Anterior cingulate cortex (tissue), 58 donors: Measurements from ENCODE around the gene SEZ6L2.
"Not testable (repeated sequence)": the region's sequence is repeated elsewhere in the genome, so short reads cannot be mapped to it uniquely, and the experiment has no call there.

Source experiments
- DNase-seq, 58 donors: peaks; one replicate each; lab custom pipeline; 2025; lab: John Stamatoyannopoulos, UW

The SEZ6L2 gene

DNA sequence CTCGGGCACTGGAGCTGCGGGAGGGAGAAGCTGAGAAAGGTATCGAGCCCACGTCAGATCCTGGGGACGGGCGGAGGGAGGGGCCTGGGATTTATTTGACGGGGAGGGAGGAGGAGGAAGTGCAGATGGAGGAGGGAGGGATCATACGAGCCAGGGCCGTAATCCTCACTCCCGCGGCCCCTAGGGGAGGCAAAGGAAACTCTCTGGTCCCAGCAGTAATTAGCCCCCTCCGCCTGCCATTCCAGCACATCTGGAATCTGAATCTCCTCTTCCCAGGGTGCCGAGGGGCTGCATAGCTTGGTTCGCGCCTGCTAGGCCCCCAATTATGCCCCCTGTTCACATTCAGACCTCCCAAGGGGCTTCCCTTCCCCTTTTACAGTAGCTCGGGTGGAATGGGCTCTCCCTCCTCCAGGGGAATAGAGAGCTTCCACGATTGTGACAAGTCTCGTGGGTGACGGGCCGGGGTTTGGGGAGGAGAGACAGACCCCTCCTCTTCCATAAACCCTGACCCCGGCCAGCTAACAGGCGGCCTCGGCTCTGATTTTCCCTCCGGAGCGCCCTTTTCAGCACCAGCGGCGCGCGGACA is at the start of gene SEZ6L2:
SEZ6L2 (minus strand) TSS at position 35 of the 586 bp plus-strand sequence. CDS start 531 bp downstream, outside the sequence.
- DNase-seq: peak in 55 of 58 donors; percentile 22 to 89 (median 71)

DNA sequence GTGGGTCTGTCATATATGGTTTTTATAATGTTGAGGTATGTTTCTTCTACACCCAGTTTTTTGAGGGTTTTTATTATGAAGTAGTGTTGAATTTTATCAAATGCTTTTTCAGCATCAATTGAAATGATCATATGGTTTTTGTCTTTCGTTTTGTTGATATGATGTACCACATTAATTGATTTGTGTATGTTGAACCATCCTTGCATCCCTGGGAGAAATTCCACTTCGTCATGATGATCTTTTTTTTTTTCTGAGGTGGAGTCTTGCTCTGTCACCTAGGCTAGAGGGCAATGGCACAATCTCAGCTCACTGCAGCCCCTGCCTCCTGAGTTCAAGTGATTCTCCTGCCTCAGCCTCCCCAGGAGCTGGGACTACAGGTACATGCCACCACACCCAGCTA is 48.5 kb upstream of the SEZ6L2 start:
- no peak for DNase-seq

DNA sequence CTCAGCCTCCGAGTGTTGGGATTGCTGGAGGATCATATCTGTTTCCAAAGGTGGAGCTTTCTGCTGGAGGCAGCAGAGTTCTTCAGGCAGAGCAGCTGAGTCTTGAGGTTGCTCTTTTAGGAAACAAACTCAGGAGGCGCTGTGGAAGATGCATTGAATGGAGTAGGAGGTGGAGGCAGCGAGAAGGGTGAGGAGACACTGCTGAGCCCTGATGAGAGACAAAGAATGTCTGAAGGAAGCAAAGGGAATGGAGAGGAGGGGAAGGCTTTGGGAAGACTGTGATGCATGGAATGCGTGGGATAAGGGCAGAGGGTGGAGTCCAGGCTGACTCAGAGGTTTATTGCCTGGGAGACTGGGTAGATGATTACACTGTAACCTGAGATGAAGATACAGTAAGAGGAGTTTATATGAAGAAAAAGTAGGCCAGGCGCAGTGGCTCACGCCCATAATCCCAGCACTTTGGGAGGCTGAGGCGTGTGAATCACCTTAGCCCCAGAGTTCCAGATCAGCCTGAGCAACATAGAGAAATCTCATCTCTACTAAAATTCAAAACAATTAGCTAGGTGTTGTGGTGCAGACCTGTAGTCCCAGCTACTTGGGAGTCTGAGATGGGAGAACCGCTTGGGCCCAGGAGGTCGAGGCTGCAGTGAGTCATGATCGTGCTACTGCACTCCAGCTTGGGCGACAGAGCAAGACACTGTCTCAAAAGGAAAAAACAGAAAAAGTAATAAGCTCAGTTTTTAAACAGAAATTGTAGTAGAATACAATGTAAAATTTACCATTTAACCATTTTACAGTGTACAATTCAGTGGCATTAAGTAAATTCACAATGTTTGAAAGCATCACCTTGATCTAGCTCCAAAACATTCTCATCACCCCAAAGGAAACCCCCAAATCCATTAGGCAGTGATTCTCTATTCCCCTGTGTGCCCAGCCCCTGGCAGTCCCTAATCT is 44.8 kb upstream of the SEZ6L2 start:
- DNase-seq: peak in 1 of 58 donors; percentile 49

DNA sequence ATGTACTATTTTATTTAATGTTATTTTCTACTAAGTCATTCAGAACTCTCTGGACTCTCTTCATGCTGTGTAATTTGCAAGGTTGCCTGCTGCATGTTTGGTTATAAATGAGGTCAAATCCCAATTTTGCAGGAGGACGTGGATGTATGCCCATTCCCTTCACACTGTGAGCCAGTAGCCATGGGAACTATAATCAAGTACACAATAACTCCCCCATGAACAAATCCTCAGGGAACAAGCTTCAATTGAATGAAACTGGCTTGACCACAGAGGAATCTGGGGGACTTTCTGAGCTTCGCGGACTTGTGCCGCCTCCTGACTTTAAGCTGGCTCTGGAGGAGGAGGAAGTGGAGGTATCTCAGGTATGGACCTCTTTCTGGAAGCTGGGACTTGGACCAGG is 41.3 kb upstream of the SEZ6L2 start:
- DNase-seq: peak in 9 of 58 donors; percentile 0 to 44 (median 6)

DNA sequence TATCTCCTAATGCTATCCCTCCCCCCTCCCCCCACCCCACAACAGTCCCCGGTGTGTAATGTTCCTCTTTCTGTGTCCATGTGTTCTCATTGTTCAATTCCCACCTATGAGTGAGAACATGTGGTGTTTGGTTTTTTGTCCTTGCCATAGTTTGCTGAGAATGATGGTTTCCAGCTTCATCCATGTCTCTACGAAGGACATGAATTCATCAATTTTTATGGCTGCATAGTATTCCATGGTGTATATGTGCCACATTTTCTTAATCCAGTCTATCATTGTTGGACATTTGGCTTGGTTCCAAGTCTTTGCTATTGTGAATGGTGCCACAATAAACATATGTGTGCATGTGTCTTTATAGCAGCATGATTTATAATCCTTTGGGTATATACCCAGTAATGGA is 32.4 kb upstream of the SEZ6L2 start:
- not testable (repeated sequence) for DNase-seq

DNA sequence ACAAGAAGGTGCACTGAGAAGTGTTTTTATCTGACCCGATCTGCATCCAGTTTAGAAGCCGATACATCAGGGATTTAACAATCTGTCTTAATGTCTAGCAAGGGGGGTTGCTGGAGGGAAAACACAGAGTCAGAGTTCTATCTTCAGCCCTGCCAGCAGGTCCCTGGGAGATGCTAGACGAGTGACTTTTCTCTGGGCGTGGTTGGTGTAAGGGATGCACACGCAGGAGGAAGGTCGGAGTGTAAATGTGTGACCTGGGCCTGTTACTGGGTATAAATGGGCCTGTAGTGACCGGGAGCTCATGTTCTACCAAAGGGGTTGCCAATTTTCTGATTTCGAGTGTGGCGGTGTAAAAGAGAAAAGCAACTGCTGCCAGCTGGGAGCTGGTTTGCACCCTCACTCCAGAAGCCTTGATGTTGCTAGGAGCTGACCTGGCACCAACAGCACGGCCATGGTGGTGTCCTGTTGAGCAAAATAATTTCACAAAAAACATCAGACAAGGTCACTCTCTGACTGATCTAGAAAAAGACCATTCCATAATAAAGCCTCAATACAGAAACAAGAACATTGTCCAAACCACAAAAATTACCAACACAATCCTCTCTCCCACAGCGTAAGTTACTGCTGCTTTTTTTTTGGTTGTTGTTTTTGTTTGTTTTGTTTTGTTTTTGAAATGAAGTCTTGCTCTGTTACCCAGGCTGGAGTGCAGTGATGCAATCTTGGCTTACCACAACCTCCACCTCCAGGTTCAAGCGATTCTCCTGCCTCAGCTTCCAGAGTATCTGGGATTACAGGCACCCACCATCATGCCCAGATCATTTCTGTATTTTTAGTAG is 27.9 kb upstream of the SEZ6L2 start:
- DNase-seq: peak in 33 of 58 donors; percentile 8 to 75 (median 38)

DNA sequence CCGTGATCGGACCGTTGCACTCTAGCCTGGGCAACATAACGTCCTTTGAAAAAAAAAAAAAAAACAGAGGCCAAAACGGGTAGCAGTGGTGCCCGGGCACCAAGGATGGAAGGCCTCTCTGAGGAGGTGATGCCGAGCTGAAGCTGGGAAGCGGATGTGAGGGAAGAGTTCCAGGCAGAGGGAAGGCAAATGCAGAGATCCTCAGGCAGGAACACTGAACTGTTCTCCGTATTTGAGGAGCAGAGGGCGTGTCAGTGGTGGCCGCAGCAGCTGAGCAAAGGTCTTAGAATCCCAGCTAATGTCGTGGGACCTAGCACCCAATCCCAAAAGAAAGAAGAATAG is 27.3 kb upstream of the SEZ6L2 start:
- DNase-seq: peak in 9 of 58 donors; percentile 32 to 66 (median 56)

DNA sequence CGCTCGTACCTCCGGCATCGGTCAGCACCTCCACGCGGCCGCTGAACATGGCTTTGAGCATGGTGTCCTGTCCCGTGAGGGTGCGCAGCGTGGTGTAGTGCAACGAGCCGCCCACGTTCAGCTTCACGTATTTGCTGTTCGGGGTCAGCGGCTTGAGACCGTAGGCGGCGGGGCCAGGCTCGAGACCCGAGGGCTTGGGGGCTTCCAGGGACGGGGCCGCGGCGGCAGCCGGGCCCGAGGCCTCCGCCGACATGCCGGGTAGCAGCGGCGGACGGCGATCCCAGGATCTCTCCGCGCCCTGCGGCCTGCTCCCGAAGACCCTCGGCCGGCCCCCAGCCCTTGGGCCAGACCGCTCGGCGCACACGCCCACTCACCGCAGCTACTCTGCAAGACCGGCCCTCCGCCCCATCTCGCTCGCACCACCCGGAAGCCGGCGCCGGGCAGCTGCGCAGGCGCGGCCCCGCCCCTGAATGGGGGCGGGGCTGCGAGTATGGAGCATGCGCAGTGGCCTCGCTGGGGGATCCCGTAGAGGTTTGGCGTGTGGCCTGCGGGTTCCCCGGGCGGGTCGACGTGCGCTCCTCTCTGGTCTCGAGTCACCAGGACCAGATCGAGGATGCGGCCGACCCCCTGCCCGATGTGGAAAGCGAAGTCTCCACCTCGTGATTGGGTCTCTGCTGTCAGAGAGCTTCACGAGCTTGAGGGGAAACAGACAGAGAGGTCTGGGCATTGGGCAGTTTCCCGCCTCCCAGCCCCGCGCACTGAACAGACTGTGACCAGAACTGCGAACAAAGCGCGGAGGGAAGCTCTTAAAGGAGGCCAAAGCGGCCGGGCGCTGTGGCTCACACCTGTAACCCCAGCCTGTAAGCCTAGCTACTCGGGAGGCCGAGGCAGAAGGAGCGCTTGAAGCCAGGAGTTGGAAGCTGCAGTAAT is 26.7 kb upstream of the SEZ6L2 start, which contains the start of gene KCTD13:
KCTD13 (minus strand) TSS at position 446 of the 930 bp plus-strand sequence; CDS start at position 253, 193 bp downstream.
- peak in 57 of 58 donors; percentile 48 to 95 (median 84) for DNase-seq

DNA sequence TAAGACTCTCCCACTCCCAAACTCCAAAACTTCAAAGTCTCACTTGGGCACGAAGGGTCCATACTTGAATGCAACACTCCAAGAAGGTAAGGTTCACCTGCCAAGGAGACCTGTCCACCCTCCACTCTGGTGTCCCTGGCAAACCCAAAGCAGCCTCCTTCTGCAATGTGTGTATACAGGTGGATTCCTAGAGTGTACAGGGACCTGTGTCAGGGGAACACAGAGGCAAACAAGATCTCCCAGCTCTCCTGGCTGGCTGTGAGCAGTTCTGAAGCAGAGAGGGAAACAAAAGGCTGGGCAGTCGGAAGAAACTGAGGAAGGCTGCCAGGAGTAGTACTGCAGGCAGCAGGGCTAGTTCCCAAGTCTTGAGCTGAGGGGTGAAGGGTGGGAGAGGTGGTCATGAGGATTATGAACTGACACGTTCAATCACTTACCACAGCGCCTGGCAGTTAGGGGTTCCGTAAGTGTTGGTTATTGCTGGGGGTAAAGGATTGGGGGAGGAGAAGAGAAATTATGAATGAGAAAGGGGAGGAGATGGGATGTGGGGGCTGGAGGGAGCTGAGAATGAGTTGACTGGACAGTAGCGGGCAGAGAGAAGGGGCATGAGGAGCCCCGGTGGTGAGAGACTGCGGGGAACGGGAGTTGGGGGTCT is 25.9 kb upstream of the SEZ6L2 start:
- DNase-seq: peak in 13 of 58 donors; percentile 11 to 61 (median 31)

DNA sequence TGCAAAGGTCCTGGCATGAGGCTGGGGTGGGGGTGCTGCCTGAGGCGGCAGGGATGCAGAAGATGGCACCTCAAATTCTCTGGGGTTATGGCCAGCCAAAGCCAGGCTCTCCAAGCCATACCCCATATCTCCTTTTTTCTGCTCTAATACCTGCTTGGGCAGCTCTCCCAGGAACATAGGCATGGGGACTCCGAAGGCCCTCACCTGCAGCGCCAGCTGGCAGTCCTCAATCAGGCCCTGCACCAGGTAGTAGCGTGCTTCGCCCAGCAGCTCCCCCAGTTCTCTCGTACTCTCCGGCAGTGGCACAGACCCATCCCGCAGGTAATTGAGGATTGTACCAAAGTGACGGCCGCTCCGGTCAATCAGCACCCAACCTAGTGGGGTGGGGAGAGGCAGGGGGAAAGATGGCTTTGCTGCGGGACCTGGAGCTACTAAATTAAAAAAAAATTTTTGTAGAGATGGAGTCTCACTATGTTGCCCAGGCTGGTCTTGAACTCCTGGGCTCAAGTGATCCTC is 23.7 kb upstream of the SEZ6L2 start:
- no peak for DNase-seq

DNA sequence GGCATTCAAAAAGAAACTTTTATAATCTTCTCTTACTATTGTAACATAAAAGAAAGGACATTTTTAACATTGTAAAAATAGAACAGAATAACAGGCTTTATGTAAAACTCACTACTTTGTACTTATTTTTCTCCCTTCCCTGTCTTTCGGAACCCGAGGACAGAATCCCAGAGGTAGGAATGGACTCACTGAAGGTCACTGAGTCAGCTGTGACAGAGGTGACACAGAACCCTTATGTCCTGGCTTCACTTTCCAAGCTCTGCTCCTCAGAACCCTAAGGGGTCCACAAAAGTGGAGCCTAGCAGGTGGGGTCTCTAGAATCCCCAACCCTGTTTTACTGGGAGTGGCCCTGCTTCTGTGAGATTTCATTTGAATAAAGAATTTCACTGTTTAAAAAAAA is 23.0 kb upstream of the SEZ6L2 start:
- no peak for DNase-seq

DNA sequence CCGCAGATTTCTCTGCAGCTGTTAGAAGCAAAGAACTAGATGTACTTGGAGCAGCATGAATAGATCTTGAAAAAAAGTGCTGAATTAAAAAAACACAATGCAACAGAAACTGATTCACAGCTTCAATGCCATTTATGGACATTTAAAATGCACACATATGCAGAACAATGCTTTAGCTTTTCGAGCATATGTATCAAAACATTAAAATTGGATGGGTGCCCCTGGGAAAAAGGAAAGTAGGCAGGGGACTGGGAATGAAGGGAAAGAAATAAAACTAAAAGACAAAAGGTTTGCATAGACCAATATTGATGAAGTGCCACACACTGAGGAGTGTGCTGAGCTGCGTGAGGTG is 21.7 kb upstream of the SEZ6L2 start:
- no peak for DNase-seq

DNA sequence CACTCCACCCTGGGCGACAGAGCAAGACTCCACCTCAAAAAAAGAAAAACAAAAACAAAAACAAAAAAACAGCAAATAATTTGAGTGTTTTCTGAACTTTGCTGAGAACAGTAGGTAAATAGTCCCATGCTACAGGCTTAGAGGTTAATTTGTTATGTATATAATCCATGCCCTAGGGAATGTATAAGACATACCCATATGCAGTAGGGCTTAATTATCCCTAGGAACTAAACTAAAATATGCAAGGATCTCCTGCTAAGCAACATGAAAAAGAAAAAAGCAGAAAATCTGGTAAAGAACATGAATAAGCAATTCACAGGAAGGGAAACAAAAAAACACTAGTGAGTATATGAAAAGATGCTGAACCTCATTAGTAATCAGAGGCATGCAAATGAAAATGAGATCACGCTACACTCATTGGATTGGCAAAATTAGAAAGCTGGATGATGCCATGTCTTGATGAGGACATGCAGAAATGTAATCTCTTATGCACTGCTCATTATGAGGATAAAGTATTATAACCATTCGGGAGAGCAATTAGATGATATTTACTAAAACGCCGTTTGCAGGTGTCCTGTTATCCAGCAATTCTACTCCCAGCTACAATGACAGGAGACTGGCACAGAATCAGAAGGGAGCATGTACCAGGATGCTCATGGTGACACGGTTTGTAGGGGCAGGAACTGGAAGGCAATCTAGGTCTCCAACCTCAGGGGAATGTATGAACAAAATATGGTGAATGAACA is 21.1 kb upstream of the SEZ6L2 start:
- peak in 20 of 58 donors; percentile 8 to 75 (median 28) for DNase-seq

DNA sequence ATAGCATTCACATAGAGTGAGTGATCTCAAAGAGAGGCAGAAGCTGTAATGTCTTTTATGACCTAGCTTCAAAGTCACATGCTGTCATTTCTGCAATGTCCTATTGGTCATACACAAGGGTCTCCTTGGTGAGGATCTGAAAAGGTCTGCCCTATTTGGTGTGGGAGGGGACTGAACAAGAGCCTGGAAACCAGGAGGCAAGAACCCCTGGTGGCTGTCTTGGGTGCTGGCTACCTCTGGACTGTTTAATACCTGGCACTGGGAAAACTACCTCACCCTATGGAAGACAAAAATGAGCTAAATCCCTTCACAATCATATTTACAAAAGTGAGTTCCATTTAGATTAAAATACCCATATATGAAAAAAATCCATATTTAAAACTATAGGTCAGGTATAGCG is 17.6 kb upstream of the SEZ6L2 start:
- no peak for DNase-seq

DNA sequence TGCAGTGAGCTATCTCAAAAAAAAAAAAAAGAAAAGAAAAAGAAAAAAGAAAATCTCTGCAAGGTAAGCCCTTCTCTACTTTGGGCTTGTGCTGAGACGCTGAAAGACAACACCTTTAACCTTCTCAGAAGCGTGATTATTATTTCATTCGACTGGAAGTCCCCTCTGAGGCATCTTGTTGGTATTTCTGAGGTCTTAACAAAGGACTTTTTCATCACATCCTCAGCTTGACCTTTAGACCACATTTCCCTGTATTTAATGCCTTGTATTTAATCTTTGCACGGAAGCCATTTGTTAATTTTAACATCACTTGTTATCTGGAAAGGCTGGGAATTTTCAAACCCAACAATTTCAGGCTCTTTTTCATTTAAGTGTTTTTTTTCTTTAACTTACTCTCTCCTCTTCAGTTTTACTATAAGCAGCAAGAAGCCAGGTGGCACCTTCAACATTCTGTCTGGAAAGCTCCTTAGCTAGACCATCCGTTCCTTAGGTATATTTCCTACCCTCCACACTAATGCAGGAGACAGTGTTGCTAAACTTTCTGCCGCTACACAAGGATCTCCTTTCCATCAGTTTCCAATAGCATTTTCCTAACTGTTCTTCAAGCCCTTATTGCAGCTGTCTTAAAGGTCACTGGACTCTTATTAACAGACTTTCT is 16.4 kb upstream of the SEZ6L2 start:
- no peak for DNase-seq

DNA sequence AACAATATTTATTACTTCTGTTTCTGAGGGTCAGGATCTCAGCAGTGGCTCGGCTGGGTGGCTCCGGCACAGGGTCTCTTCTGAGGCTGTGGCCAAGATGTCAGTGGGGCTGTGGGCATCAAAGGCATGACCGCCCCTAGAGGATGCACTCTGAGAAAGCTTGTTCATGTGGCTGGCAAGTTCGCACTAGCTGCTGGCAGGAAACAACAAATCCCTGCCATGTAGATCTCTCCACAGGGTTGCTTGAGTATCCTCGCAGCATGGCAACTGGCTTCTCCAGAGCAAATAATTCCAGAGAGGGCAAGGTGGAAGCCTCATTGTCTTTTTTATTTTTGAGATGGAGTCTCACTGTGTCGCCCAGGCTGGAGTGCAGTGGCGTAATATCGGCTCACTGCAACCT is 14.2 kb upstream of the SEZ6L2 start:
- DNase-seq: no peak

DNA sequence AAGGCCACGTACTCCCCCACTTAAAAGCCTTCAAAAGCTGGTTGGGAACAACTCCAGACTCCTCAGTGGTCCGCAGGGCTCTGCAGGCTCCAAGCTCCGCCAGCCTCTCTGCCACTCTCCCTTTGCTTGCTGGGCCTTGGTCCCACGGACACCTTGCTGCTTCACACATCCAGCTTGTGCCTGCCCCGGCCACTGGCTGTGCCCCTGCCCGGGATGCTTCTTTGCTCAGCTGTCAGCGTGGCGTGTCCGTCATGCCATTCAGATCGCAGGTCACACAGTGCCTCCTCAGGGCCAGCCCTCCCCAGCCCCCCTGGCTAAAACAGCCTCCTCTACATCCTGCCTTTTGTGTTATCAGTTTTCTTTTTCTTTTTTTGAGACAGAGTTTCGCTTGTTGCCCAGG is 12.7 kb upstream of the SEZ6L2 start:
- no peak for DNase-seq

DNA sequence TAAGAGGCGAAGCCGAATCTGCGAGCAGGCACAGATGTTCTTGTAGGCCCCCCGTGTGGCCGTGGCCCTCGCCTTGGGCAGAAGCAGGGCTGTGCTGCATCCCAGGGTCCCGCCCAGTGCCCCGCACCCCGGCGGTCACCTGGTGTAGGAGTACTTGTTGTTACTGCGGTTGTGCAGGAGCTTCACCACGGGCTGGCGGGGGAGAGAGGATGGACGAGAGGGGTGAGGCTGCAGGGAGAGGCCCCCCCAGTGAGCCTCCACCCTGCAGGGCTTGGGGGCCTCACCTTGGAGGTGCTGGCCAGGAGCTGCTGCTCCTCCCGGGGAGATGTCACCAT is 12.3 kb upstream of the SEZ6L2 start:
- no peak for DNase-seq
